ENCODE results near the gene POU6F2. TPM values are rescaled to one million over a fixed set of nuclear protein-coding genes. Genes with fewer than 3 reads are reported as not detected.

Gene POU6F2
- total RNA-seq, 1 donor from 2014 or later, result 0.16 TPM

DNA sequence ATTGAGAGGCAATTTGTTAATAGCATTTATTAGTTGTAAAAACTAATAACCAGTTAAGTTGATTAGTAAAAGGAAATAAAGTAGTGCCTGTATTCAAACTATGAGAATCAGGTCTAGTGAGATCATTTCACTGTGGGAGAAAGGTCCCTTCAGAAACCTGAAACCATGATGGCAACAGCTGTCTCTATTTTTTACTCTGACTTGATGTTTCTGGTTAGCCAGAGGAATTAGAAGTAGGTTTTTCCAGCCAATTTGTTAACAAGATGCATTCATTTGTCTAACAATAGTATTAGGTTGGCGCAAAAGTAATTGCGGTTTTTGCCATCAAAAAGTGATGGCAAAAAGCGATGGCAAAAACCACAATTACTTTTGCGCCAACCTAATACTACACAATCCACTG lies 316.3 kb downstream of the POU6F2 start:
- DNase-seq, result no peak
- peaks cover 2% of the 10 kb centered on the region for H3K27me3 Mint-ChIP-seq
- no peaks in the 10 kb centered on the region for H3K36me3 Mint-ChIP-seq (ENCODE audit: low read depth)
- H3K4me1 Mint-ChIP-seq, result no peaks in the 10 kb centered on the region
- H3K27ac Mint-ChIP-seq, result no peak overlapping the region
- intact Hi-C loops (cut with micrococcal nuclease), result no loop called here
- H3K4me3 Mint-ChIP-seq, result no peak overlapping the region
- H3K9me3 Mint-ChIP-seq, result no peaks in the 10 kb centered on the region

DNA sequence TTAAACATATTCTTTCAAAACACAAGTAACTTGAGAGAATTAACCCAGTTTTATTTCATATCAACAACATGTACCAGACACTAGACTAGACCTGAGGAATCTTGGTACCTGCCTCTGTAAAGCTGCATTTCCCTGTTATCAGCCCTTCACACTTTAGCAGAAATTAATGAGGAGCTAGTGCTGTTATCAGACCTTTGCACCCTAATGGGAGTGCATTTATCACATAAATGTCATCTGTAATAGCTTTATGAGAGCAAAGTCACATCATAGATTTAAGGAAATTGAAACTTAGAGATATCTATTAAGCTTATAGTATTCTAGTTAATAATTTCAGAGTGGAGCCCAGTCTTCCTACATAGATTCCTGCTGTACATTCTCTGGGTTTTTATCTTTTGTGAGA lies 318.1 kb downstream of the POU6F2 start:
- no peaks in the 10 kb centered on the region for H3K27me3 Mint-ChIP-seq
- DNase-seq, result no peak
- no peaks in the 10 kb centered on the region for H3K36me3 Mint-ChIP-seq (ENCODE audit: low read depth)
- no peak overlapping the region for H3K27ac Mint-ChIP-seq
- no peak overlapping the region for H3K4me3 Mint-ChIP-seq
- H3K9me3 Mint-ChIP-seq, result no peaks in the 10 kb centered on the region
- H3K4me1 Mint-ChIP-seq, result no peaks in the 10 kb centered on the region
- intact Hi-C loops (cut with micrococcal nuclease), result no loop called here

DNA sequence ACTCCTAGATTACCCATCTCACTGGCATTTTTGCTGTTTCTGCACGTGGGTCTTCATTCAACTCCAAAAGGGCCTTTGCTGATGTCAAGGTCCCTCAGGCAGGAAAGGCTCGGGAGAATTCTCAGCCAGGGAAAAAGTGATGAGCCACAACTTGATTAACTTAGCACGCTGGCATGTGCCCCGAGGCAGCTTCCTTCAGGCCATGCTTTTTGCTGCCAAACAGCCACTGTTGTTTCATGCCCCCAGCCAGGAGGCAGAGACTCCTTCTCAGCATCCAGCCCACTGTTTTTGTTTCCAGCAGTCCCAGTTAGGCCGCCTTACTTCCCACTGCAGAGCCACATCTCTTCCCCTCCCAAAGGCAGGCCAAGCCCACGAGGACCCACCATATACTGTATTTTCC lies 322.0 kb downstream of the POU6F2 start:
- H3K4me3 Mint-ChIP-seq, result no peak overlapping the region
- no peak for DNase-seq
- no peak overlapping the region for H3K27ac Mint-ChIP-seq
- no peaks in the 10 kb centered on the region for H3K27me3 Mint-ChIP-seq
- H3K9me3 Mint-ChIP-seq, result no peaks in the 10 kb centered on the region
- intact Hi-C loops (cut with micrococcal nuclease), result no loop called here
- no peaks in the 10 kb centered on the region for H3K36me3 Mint-ChIP-seq (ENCODE audit: low read depth)
- H3K4me1 Mint-ChIP-seq, result no peaks in the 10 kb centered on the region

DNA sequence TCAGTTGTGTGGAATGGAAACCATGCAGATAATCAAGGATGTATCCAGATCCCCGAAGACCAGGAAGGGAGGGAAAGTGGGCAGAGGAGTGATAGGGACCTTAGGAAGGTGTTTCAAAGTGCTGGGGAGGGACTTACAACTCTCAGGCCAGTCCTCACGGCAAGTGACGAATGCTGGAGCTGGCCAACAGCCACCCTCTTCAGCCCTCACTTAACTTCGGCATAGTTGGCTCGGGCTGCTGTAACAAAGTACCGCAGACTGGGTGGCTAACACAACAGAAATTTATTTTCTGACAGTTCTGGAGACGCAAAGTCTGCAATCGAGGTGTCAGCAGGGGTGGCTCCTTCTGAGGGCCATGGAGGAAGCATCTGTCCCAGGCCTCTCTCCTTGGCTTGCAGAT lies 322.6 kb downstream of the POU6F2 start:
- Mint-ChIP-seq H3K27ac (no peak overlapping the region), H3K4me3 (no peak overlapping the region), H3K36me3 (ENCODE audit: low read depth) (no peaks in the 10 kb centered on the region), H3K9me3 (no peaks in the 10 kb centered on the region), H3K27me3 (no peaks in the 10 kb centered on the region), H3K4me1 (no peaks in the 10 kb centered on the region)
- no peak for DNase-seq
- intact Hi-C loops (cut with micrococcal nuclease), result no loop called here

DNA sequence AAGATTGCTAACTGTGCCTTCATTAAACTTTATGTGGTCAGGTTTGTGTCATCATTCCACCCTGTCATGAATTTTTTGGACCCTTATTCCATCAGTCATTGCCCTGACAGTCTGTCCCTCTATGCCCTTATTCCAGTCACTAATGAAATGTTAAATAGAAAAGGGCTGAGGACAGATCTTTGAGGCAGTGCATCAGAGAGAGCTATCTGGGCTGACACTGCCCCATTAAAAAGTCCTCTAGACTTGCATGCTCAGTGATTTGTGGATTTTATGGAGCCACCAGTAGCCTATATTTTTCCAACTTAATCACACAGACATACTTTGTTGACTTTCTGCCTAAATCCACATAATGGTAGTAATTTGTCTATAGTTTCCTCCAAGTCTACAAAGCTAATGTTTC lies 323.8 kb downstream of the POU6F2 start:
- H3K27ac Mint-ChIP-seq, result no peak overlapping the region
- no peak overlapping the region for H3K4me3 Mint-ChIP-seq
- H3K4me1 Mint-ChIP-seq, result no peaks in the 10 kb centered on the region
- intact Hi-C loops (cut with micrococcal nuclease), result no loop called here
- no peaks in the 10 kb centered on the region for H3K27me3 Mint-ChIP-seq
- no peaks in the 10 kb centered on the region for H3K36me3 Mint-ChIP-seq (ENCODE audit: low read depth)
- H3K9me3 Mint-ChIP-seq, result no peaks in the 10 kb centered on the region
- DNase-seq, result no peak

DNA sequence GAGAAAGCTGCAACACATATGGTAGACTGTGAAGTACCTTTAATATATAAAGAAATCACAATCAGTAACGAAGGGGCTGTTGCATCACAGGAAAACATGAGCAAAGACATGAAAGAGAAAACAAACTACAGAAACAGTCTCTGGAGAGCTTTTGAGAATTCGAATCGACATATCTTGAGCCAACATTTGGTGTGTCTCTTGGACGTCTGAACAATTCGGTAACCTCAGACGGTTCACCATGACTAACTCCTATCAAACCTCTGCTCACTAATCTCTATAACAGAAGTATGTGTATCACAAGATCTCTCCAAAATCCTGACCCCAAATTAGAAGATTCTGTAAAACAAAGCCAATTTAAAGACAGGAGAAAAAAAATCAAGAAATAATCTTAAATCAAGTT lies 326.5 kb downstream of the POU6F2 start:
- H3K9me3 Mint-ChIP-seq, result no peaks in the 10 kb centered on the region
- no peaks in the 10 kb centered on the region for H3K27me3 Mint-ChIP-seq
- no peaks in the 10 kb centered on the region for H3K4me1 Mint-ChIP-seq
- no peak overlapping the region for H3K27ac Mint-ChIP-seq
- no peak overlapping the region for H3K4me3 Mint-ChIP-seq
- intact Hi-C loops (cut with micrococcal nuclease), result no loop called here
- DNase-seq, result no peak
- H3K36me3 Mint-ChIP-seq (ENCODE audit: low read depth), result no peaks in the 10 kb centered on the region

DNA sequence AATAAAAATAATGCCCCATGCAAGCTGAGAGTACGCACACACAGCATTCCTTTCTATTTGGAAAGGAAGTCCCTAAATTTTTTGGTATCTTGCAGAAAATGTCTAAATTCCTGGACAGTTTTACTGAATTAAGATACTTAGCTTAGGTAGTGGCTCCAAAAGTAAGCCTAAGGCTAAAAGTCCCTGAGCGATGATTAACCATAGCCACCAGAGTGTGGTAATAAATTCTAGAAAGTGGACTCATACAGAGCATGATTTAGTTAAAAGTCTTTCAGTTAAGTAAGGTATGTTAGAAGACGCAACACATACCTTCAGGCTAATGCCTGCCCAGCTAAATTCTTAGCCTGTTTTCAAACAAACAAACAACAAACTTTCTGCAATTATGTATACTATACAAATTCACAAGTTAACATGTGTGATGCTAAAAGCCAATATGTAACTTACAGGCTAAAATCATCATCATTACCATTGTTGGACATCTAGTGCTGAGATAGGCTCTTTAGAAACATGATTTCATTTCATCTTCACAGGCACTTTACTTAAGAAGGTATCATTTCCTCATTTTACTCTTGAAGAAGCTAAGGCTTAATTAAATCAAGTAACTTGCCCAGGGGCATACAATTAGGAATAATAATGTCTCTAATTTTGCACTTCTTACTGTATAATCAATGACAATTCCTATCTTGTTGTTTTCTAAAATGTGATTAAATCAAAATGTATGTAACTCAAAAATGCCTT lies 327.1 kb downstream of the POU6F2 start:
- H3K27me3 Mint-ChIP-seq, result no peaks in the 10 kb centered on the region
- DNase-seq, result no peak
- intact Hi-C loops (cut with micrococcal nuclease), result no loop called here
- H3K4me3 Mint-ChIP-seq, result no peak overlapping the region
- H3K36me3 Mint-ChIP-seq (ENCODE audit: low read depth), result no peaks in the 10 kb centered on the region
- no peak overlapping the region for H3K27ac Mint-ChIP-seq
- no peaks in the 10 kb centered on the region for H3K9me3 Mint-ChIP-seq
- no peaks in the 10 kb centered on the region for H3K4me1 Mint-ChIP-seq

DNA sequence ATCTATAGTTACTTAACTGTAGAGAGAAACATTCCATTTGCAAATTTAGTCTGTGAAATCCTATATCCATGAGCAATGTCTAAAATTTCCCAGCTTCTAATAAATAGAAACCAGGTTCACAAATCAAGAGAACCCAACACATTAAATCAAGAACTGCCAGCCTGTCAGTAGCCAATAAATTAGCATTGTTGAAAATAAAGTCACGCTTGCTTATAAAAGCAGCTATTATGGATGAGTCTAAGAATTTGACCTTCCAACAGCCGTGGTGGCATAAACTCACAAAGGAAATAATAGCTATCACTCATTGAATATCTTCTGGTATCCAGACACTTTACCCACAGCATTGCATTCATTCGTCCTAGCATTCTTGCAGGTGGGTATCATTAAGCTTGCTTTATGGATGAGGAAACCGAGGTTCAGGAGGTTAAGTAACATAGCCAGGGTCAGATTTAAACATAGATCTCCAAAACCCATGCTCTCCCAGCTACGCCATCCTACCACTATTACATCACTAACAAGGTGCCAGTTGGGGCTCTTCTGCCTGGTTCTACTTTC lies 328.4 kb downstream of the POU6F2 start:
- no peak for DNase-seq
- intact Hi-C loops (cut with micrococcal nuclease), result no loop called here
- H3K27me3 Mint-ChIP-seq, result no peaks in the 10 kb centered on the region
- H3K27ac Mint-ChIP-seq, result no peak overlapping the region
- H3K4me3 Mint-ChIP-seq, result no peak overlapping the region
- no peaks in the 10 kb centered on the region for H3K4me1 Mint-ChIP-seq
- H3K9me3 Mint-ChIP-seq, result no peaks in the 10 kb centered on the region
- no peaks in the 10 kb centered on the region for H3K36me3 Mint-ChIP-seq (ENCODE audit: low read depth)

DNA sequence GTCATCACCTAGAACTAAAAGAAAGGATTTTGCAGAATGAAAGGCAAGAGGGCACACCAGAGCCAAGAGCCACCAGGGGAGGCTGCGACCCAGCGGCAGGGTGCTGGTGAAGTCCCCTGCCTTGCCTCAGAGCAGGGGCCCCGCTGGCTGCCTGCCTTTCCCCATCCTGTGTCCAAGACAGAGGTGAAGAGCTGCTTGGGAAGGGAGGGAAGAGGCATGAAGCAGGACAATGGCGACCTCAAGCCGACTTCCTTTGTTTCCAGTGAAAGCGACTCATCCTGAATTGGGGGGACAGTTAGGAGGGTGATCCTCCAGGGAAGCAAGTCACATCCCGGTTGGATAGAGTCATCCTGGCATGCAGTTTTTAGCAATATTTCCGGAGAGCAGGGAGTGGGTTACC lies 333.0 kb downstream of the POU6F2 start:
- H3K27me3 Mint-ChIP-seq, result peaks cover 6% of the 10 kb centered on the region
- no peaks in the 10 kb centered on the region for H3K9me3 Mint-ChIP-seq
- H3K27ac Mint-ChIP-seq, result no peak overlapping the region
- H3K4me3 Mint-ChIP-seq, result no peak overlapping the region
- no peak for DNase-seq
- no peaks in the 10 kb centered on the region for H3K36me3 Mint-ChIP-seq (ENCODE audit: low read depth)
- intact Hi-C loops (cut with micrococcal nuclease), result no loop called here
- H3K4me1 Mint-ChIP-seq, result no peaks in the 10 kb centered on the region

DNA sequence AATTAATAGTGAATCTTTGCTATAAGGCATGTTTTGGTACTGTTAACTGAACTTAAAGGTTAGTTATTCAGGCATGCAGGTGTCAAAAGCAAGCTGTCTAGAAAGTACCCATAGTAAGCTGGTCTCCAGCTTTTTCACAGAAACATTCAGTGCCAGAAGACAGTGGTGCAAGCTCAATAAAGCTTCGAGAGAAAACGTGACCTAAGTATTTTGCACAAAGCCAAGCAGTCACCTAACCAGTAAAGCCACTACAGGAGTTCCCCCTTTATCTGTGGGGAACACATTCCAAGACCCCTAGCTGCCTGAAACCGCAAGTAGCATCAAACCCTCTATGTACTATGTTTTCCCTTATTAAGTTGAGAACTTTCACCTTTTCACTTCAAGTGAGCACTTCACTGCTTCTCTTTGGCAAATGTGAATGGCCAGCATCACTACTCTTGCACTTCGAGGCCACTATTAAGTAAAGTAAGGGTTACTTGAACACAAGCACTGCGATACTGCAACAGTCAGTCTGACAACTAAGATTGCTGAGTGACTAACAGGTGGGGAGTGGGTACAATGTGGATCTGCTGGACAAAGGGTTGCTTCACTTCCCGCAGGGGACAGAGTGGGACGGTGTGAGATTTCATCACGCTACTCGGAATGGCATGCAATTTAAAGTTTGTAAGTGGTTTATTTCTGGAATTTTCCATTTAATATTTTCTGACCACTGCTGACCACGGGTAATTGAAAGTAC lies 334.7 kb downstream of the POU6F2 start:
- no peaks in the 10 kb centered on the region for H3K36me3 Mint-ChIP-seq (ENCODE audit: low read depth)
- no peaks in the 10 kb centered on the region for H3K4me1 Mint-ChIP-seq
- H3K9me3 Mint-ChIP-seq, result no peaks in the 10 kb centered on the region
- intact Hi-C loops (cut with micrococcal nuclease), result no loop called here
- no peak overlapping the region for H3K4me3 Mint-ChIP-seq
- DNase-seq, result no peak
- peaks cover 6% of the 10 kb centered on the region for H3K27me3 Mint-ChIP-seq
- H3K27ac Mint-ChIP-seq, result no peak overlapping the region

DNA sequence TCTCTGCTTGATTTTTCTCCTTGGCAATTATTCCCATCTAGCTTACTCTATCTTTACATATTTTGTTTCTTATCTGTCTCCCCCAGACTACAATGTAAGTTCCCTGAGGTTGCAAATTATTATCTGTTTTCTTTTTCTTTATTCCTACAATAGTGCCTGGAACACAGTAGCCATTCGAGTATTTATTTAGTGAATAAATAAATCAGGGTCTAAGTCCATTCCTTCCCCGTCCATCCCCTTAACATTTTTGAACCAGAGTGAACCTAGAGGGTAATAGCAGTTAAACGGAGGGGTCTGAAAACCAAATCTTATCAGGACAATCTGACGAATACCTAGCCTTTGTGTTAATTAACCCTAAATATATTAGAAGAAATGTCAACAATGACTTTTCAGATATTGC lies 335.7 kb downstream of the POU6F2 start:
- no peak for DNase-seq
- Mint-ChIP-seq H3K4me1 (no peaks in the 10 kb centered on the region), H3K36me3 (ENCODE audit: low read depth) (no peaks in the 10 kb centered on the region), H3K27ac (no peak overlapping the region), H3K9me3 (no peaks in the 10 kb centered on the region), H3K27me3 (peaks cover 6% of the 10 kb centered on the region), H3K4me3 (no peak overlapping the region)
- intact Hi-C loops (cut with micrococcal nuclease), result no loop called here

DNA sequence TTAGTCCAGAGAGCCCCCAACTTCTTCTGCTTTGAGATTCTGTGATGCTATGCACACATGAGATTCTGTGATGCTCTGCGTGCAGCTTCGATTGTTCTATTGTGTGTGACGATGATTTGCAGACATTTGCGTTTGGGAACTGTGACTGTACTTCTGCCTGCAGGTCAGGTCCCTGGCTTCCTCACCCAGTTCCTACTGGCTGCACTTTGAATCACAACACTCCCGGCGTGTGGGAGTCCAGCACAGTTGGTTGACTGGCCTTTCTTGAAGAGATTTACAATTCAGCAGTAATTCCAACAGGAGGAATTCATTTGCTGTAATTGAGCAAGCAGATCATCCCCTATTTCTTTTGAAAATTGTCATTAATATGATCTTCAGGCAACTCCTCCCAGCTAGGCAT lies 336.3 kb downstream of the POU6F2 start:
- H3K4me3 Mint-ChIP-seq, result no peak overlapping the region
- intact Hi-C loops (cut with micrococcal nuclease), result no loop called here
- no peaks in the 10 kb centered on the region for H3K36me3 Mint-ChIP-seq (ENCODE audit: low read depth)
- no peaks in the 10 kb centered on the region for H3K4me1 Mint-ChIP-seq
- no peak for DNase-seq
- H3K9me3 Mint-ChIP-seq, result no peaks in the 10 kb centered on the region
- H3K27me3 Mint-ChIP-seq, result peaks cover 6% of the 10 kb centered on the region
- no peak overlapping the region for H3K27ac Mint-ChIP-seq

DNA sequence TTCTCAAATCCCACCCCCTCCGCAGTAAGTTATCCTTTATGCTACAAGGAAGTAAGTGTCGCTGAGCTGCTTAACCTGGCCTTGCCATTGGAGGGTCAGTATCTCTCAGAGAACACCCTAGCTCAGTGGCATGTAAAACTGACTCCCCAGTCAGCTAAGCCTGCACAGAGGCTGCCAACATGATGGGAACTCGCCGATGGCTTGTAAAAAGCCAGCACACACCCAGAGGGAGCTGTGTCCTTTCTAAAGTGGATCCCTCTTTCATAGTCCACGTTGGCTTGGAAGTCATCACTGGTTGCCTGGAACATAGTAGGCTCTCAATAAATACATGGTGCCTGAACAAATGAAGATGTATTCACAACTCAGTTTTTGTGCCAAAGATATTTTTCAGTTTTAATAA lies 339.4 kb downstream of the POU6F2 start:
- Mint-ChIP-seq H3K4me1 (no peaks in the 10 kb centered on the region), H3K36me3 (ENCODE audit: low read depth) (no peaks in the 10 kb centered on the region), H3K27ac (no peak overlapping the region), H3K4me3 (no peak overlapping the region), H3K9me3 (no peaks in the 10 kb centered on the region), H3K27me3 (peaks cover 2% of the 10 kb centered on the region)
- intact Hi-C loops (cut with micrococcal nuclease), result no loop called here
- DNase-seq, result no peak

DNA sequence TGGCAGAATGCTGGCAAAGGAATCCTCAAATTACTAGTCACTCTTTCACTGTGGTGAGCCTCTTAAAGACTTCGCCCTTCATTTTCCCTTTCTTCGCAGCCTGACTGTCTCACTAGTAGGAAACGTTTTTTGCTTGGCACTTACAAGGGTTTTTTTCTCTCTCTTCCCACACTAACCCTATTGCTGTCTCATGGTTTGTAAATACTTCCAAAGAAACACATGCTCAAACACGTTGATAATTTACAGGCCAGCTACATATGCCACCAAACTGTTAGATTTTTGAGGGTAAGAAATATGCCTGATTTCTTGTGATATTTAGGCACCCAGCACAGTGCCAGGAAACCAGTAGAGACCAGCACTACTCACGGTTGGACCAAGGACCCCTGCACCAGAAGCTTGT lies 340.2 kb downstream of the POU6F2 start:
- intact Hi-C loops (cut with micrococcal nuclease), result no loop called here
- no peak for DNase-seq
- Mint-ChIP-seq H3K36me3 (ENCODE audit: low read depth) (no peaks in the 10 kb centered on the region), H3K27me3 (peaks cover 2% of the 10 kb centered on the region), H3K4me1 (no peaks in the 10 kb centered on the region), H3K27ac (no peak overlapping the region), H3K4me3 (no peak overlapping the region), H3K9me3 (no peaks in the 10 kb centered on the region)
